AG08395 (cell line): ENCODE data around the gene TRIM49D1.
"Not testable (repeated sequence)": the region's sequence is repeated elsewhere in the genome, so short reads cannot be mapped to it uniquely, and the experiment has no call there.

Experiments used
- DNase-seq: peaks from one replicate; pipeline ENCODE4 v3.0.0; 2012; ENCODE audit warnings: mixed read lengths, low spot score

The TRIM49D1 gene

GRCh38 chr11:89922195-89922660 is at the start of gene TRIM49D1:
TRIM49D1 (minus strand) TSS chr11:89922245; CDS start chr11:89917710, 4,535 bp downstream.
- DNase-seq = no peak

- DNase-seq = not testable (repeated sequence)
Measured at GRCh38 chr11:89965737-89966136, 43.7 kb upstream of the TRIM49D1 start, which contains the start of gene TRIM64. TRIM64 (plus strand) TSS chr11:89966037; CDS start chr11:89968504, 2,467 bp downstream.

- not testable (repeated sequence) for DNase-seq
Measured at GRCh38 chr11:89960833-89961232, 38.8 kb upstream of the TRIM49D1 start.

GRCh38 chr11:89923764-89924163 is 1.7 kb upstream of the TRIM49D1 start, which contains the start of gene TRIM49D2:
TRIM49D2 (plus strand) TSS chr11:89924064; CDS start chr11:89926762, 2,698 bp downstream.
- not testable (repeated sequence) for DNase-seq

GRCh38 chr11:89900809-89901208 is 21.2 kb downstream of the TRIM49D1 start:
- DNase-seq = not testable (repeated sequence)

GRCh38 chr11:89893245-89893644 is 28.8 kb downstream of the TRIM49D1 start:
- not testable (repeated sequence) for DNase-seq

GRCh38 chr11:89877511-89877910 is 44.5 kb downstream of the TRIM49D1 start:
- not testable (repeated sequence) for DNase-seq

GRCh38 chr11:89872588-89872987 is 49.5 kb downstream of the TRIM49D1 start:
- DNase-seq = not testable (repeated sequence)

GRCh38 chr11:89865223-89865622 is 56.8 kb downstream of the TRIM49D1 start:
- DNase-seq = not testable (repeated sequence)

GRCh38 chr11:89863906-89864704 is 57.9 kb downstream of the TRIM49D1 start:
- not testable (repeated sequence) for DNase-seq
